GM12892 (cell line): ENCODE results near the gene IVD.

Source experiments
- POLR2A ChIP-seq: IDR thresholded peaks from 2 replicates; pipeline ENCODE4 v1.6.1; 2011; ENCODE audit warnings: low read depth, low read length, control low read depth
- POLR2AphosphoS5 ChIP-seq: IDR thresholded peaks from 2 replicates; pipeline ENCODE4 v1.6.1; 2011; ENCODE audit warnings: low read depth, low read length, control low read depth
- TAF1 ChIP-seq: IDR thresholded peaks from 2 replicates; pipeline ENCODE4 v1.6.1; 2011; ENCODE audit warnings: low read depth, mild to moderate bottlenecking, control low read depth, low read length, borderline replicate concordance

- no peak for TF ChIP-seq POLR2AphosphoS5
- TF ChIP-seq POLR2A = no peak
- no peak for TF ChIP-seq TAF1
Measured at GRCh38 chr15:40448354-40448753, 42.8 kb downstream of the IVD start.
